Measurements from ENCODE around the gene MRPS18C.

MRPS18C gene

DNA sequence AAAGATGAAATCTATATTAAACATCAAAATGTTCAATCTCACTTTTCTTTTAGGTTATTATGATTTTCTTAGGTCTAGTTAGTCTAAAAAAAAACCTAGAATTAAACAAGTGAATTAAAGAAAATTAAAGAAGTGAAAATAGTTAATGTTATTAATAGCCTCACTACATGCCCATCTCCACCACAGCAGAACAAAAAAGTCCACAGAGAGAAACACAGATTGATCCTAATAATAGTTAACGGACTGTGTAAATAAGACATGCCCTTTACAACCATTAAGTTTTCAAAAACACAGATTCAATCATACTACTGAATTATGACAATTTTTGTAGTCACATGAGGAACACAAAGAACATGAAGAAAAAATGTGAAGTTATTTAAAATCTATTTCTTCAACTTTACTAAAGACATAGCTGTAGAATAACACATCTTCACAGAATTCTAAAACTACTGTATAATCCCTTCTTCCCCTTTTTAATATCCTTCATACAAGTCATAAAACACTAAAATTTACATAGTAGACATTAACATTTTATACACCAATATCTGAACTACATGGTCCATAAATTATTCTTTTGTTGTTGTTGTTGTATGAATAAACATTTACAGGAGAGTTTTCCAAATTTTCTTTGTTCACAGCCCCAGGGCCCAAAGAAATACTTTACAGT lies 15.6 kb upstream of the MRPS18C start:
- Histone ChIP-seq H3K4me2 (ENCODE audit: low read length) (no peak overlapping the region), H3K27me3 (ENCODE audit: low read depth, low read length) (no peaks in the 10 kb centered on the region), H3K9ac (ENCODE audit: low read length) (no peak overlapping the region), H4K20me1 (ENCODE audit: insufficient read depth, low read length) (no peaks in the 10 kb centered on the region), H3K9me3 (ENCODE audit: insufficient read depth, low read length) (no peaks in the 10 kb centered on the region), H2AFZ (ENCODE audit: low read depth, low read length) (no peak overlapping the region), H3K4me3 (ENCODE audit: low read length) (no peak overlapping the region), H3K36me3 (replicated peaks; ENCODE audit: low read depth, low read length) (peaks cover 23% of the 10 kb centered on the region), H3K79me2 (ENCODE audit: low read length) (no peaks in the 10 kb centered on the region), H3K4me1 (ENCODE audit: low read length) (no peaks in the 10 kb centered on the region), H3K27ac (ENCODE audit: low read length) (no peak overlapping the region)
- TF ChIP-seq, protein P1, sequence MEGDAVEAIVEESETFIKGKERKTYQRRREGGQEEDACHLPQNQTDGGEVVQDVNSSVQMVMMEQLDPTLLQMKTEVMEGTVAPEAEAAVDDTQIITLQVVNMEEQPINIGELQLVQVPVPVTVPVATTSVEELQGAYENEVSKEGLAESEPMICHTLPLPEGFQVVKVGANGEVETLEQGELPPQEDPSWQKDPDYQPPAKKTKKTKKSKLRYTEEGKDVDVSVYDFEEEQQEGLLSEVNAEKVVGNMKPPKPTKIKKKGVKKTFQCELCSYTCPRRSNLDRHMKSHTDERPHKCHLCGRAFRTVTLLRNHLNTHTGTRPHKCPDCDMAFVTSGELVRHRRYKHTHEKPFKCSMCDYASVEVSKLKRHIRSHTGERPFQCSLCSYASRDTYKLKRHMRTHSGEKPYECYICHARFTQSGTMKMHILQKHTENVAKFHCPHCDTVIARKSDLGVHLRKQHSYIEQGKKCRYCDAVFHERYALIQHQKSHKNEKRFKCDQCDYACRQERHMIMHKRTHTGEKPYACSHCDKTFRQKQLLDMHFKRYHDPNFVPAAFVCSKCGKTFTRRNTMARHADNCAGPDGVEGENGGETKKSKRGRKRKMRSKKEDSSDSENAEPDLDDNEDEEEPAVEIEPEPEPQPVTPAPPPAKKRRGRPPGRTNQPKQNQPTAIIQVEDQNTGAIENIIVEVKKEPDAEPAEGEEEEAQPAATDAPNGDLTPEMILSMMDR (IDR thresholded peaks at IDR 0.05; ENCODE audit: low read depth, low read length), result no peak
- TF ChIP-seq EZH2phosphoT487 (IDR thresholded peaks at IDR 0.05; ENCODE audit: low read depth), result no peak

DNA sequence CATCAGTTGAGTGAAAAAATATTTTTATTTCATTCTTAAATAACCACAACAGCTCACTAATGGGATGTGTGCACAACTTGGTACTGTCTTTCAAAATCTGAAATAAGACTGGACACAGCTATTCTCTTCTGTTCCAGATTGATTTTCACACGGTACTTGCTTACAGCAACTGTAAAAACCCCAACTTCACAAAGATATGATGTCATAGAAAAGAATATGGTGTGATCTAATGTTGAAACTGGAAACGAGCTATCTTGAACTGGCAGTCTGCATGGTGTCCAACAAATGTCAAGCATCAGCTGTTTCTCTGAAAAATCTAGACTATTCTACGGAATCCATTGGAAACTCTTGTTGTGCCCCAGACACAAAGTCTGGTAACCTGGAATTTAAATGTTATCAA lies 15.0 kb upstream of the MRPS18C start:
- no peaks in the 10 kb centered on the region for H3K9me3 ChIP-seq (ENCODE audit: insufficient read depth, low read length)
- no peak overlapping the region for H2AFZ ChIP-seq (ENCODE audit: low read depth, low read length)
- no peaks in the 10 kb centered on the region for H3K79me2 ChIP-seq (ENCODE audit: low read length)
- no peak overlapping the region for H3K27ac ChIP-seq (ENCODE audit: low read length)
- H3K36me3 ChIP-seq (replicated peaks; ENCODE audit: low read depth, low read length), result peaks cover 23% of the 10 kb centered on the region
- no peak overlapping the region for H3K9ac ChIP-seq (ENCODE audit: low read length)
- H3K4me2 ChIP-seq (ENCODE audit: low read length), result no peak overlapping the region
- no peak for TF ChIP-seq EZH2phosphoT487 (IDR thresholded peaks at IDR 0.05; ENCODE audit: low read depth)
- TF ChIP-seq, protein P1 (IDR thresholded peaks at IDR 0.05; ENCODE audit: low read depth, low read length), result no peak
- H3K4me3 ChIP-seq (ENCODE audit: low read length), result no peak overlapping the region
- H4K20me1 ChIP-seq (ENCODE audit: insufficient read depth, low read length), result no peaks in the 10 kb centered on the region
- no peaks in the 10 kb centered on the region for H3K4me1 ChIP-seq (ENCODE audit: low read length)
- H3K27me3 ChIP-seq (ENCODE audit: low read depth, low read length), result no peaks in the 10 kb centered on the region

DNA sequence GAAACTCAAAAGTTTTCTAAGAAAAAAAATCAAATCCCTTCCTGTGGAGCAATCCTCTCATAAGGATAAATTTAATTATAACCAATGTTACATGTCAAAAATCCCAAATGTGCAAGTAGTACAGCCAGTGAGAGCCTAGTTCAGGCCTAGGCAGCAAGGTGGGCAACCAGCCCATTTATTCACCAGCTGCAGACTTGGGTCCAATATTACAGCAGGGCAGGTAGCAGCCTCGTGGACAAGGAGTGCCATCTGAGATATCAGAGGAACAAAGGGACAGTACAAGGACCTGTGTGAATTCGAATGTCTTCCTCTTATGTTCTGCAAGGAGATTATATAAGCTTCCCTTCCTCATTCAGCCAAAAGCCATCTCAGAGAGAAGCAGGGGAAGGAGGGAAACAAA lies 6.8 kb upstream of the MRPS18C start:
- Histone ChIP-seq H3K36me3 (replicated peaks; ENCODE audit: low read depth, low read length) (peaks cover 21% of the 10 kb centered on the region), H3K4me1 (ENCODE audit: low read length) (no peaks in the 10 kb centered on the region), H3K79me2 (ENCODE audit: low read length) (peaks cover 8% of the 10 kb centered on the region), H3K4me3 (ENCODE audit: low read length) (no peak overlapping the region), H3K27me3 (ENCODE audit: low read depth, low read length) (no peaks in the 10 kb centered on the region), H3K9ac (ENCODE audit: low read length) (no peak overlapping the region), H3K27ac (ENCODE audit: low read length) (no peak overlapping the region), H4K20me1 (ENCODE audit: insufficient read depth, low read length) (no peaks in the 10 kb centered on the region), H2AFZ (ENCODE audit: low read depth, low read length) (no peak overlapping the region), H3K9me3 (ENCODE audit: insufficient read depth, low read length) (no peaks in the 10 kb centered on the region), H3K4me2 (ENCODE audit: low read length) (no peak overlapping the region)
- no peak for TF ChIP-seq EZH2phosphoT487 (IDR thresholded peaks at IDR 0.05; ENCODE audit: low read depth)
- TF ChIP-seq, protein P1 (IDR thresholded peaks at IDR 0.05; ENCODE audit: low read depth, low read length), result no peak

DNA sequence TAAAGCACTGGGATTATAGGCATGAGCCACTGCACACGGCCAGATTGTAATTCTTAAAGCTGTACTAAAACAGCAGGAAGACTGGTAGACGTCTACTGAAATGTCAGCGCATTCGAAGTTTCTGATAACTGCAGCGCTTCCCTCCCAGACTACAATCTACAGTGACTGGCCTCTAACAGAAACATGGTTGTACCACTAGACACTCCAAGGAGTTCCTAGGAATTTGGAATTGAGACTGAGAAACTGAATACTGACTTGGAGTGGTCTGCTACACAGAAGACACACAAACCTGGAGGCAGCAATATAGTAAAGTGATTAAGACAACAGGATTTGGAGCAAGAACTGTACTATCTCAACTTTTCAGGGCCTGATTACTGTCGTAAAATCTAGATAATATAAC lies 1.2 kb upstream of the MRPS18C start:
- Histone ChIP-seq H3K27me3 (ENCODE audit: low read depth, low read length) (no peaks in the 10 kb centered on the region), H3K27ac (ENCODE audit: low read length) (no peak overlapping the region), H3K79me2 (ENCODE audit: low read length) (peaks cover 43% of the 10 kb centered on the region), H4K20me1 (ENCODE audit: insufficient read depth, low read length) (no peaks in the 10 kb centered on the region), H2AFZ (ENCODE audit: low read depth, low read length) (no peak overlapping the region), H3K4me1 (ENCODE audit: low read length) (peaks cover 16% of the 10 kb centered on the region), H3K4me3 (ENCODE audit: low read length) (peak overlapping the region; percentile 96), H3K36me3 (replicated peaks; ENCODE audit: low read depth, low read length) (peaks cover 30% of the 10 kb centered on the region), H3K9ac (ENCODE audit: low read length) (peak overlapping the region; percentile 88), H3K4me2 (ENCODE audit: low read length) (peak overlapping the region; percentile 93), H3K9me3 (ENCODE audit: insufficient read depth, low read length) (no peaks in the 10 kb centered on the region)
- TF ChIP-seq, protein P1 (IDR thresholded peaks at IDR 0.05; ENCODE audit: low read depth, low read length), result no peak
- no peak for TF ChIP-seq EZH2phosphoT487 (IDR thresholded peaks at IDR 0.05; ENCODE audit: low read depth)
